ENCODE measurements around the gene GEMIN8. TPM values are rescaled to one million over a fixed set of nuclear protein-coding genes. Genes with fewer than 3 reads are reported as not detected.

The GEMIN8 gene
- total RNA-seq, 6 experiments from 2014 or later, result 8.0 to 14.8 (median 10.1) TPM

GRCh38 chrX:13966071-13966792 is 63.5 kb downstream of the GEMIN8 start:
- no peak overlapping the region for H3K27ac ChIP-seq
- intact Hi-C loops (cut with DNase I), result no loop called here
- no peak overlapping the region for H3K4me3 ChIP-seq
- no peaks in the 10 kb centered on the region for H3K27me3 ChIP-seq
- TF ChIP-seq POLR2A (IDR thresholded peaks at IDR 0.05), result no peak
- TF ChIP-seq, protein P1, sequence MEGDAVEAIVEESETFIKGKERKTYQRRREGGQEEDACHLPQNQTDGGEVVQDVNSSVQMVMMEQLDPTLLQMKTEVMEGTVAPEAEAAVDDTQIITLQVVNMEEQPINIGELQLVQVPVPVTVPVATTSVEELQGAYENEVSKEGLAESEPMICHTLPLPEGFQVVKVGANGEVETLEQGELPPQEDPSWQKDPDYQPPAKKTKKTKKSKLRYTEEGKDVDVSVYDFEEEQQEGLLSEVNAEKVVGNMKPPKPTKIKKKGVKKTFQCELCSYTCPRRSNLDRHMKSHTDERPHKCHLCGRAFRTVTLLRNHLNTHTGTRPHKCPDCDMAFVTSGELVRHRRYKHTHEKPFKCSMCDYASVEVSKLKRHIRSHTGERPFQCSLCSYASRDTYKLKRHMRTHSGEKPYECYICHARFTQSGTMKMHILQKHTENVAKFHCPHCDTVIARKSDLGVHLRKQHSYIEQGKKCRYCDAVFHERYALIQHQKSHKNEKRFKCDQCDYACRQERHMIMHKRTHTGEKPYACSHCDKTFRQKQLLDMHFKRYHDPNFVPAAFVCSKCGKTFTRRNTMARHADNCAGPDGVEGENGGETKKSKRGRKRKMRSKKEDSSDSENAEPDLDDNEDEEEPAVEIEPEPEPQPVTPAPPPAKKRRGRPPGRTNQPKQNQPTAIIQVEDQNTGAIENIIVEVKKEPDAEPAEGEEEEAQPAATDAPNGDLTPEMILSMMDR (IDR thresholded peaks at IDR 0.05), result no peak
- no peaks in the 10 kb centered on the region for H3K9me3 ChIP-seq
- no peak for DNase-seq
- H3K4me1 ChIP-seq, result no peaks in the 10 kb centered on the region
- H3K36me3 ChIP-seq, result no peaks in the 10 kb centered on the region
- 57% methylated on average over 9 of the region's 10 CpGs for WGBS (ENCODE audit: insufficient coverage, low coverage, low lambda C conversion rate, missing lambda C conversion rate)
- no peak for ATAC-seq

GRCh38 chrX:13965531-13965930 is 64.2 kb downstream of the GEMIN8 start:
- no peaks in the 10 kb centered on the region for H3K4me1 ChIP-seq
- DNase-seq (no peak), ATAC-seq (no peak)
- no peaks in the 10 kb centered on the region for H3K27me3 ChIP-seq
- WGBS (ENCODE audit: insufficient coverage, low coverage, low lambda C conversion rate, missing lambda C conversion rate), result 62% methylated on average over 6 of the region's 6 CpGs
- H3K27ac ChIP-seq, result no peak overlapping the region
- H3K36me3 ChIP-seq, result no peaks in the 10 kb centered on the region
- no peaks in the 10 kb centered on the region for H3K9me3 ChIP-seq
- H3K4me3 ChIP-seq, result no peak overlapping the region
- no peak for TF ChIP-seq POLR2A (IDR thresholded peaks at IDR 0.05)
- TF ChIP-seq, protein P1 (IDR thresholded peaks at IDR 0.05), result no peak
- intact Hi-C loops (cut with DNase I), result no loop called here

DNA sequence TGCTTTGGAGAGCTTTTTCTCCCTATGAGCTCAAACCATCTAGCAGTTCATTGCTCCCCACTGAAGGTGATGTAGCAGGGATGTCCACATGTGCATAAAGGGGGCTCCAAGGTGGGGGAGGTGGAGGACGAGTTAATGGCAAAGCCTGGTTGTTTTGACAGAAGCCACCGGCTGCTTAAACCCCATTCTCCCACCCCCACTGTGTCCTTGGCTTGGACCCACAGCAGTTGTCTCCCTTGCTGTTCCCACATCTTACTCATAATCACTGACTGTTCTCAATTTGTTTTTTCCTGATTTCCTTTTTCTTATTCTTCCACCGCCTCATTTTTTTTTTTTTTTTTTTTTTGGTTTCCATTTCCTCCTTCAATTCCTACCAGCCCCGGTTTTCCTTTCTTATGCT is 72.7 kb downstream of the GEMIN8 start:
- Histone ChIP-seq H3K27me3 (no peaks in the 10 kb centered on the region), H3K4me1 (no peaks in the 10 kb centered on the region), H3K27ac (no peak overlapping the region), H3K36me3 (no peaks in the 10 kb centered on the region), H3K9me3 (no peaks in the 10 kb centered on the region), H3K4me3 (no peak overlapping the region)
- ATAC-seq, result no peak
- 67% methylated on average over 3 of the region's 4 CpGs for WGBS (ENCODE audit: insufficient coverage, low coverage, low lambda C conversion rate, missing lambda C conversion rate)
- intact Hi-C loops (cut with DNase I), result no loop called here
- TF ChIP-seq, protein P1 (IDR thresholded peaks at IDR 0.05), result no peak
- no peak for TF ChIP-seq POLR2A (IDR thresholded peaks at IDR 0.05)
- DNase-seq, result no peak

Other genes starting within 250 kb of the GEMIN8 start
- gene GPM6B, start 212.8 kb downstream of the GEMIN8 start, total RNA-seq, result 1 to 10 TPM in 1 of 6 experiments, under 1 TPM in 5; 0.18 to 1.6 (median 0.64) TPM

All from right lobe of liver (tissue), 6 donors.